BE2C (cell line): Measurements from ENCODE around the gene EYA2.

ENCODE experiments used
- DNase-seq: peaks from one replicate; pipeline ENCODE4 v3.0.0-alpha.2; 2020
- H3K27me3 ChIP-seq: fragments of 250-450 bp; sonication (Bioruptor Pico); 2 replicates; pipeline ENCODE4 v1.5.1; 2020; ENCODE audit warnings: mild to moderate bottlenecking
- H3K36me3 ChIP-seq: fragments of 250-450 bp; sonication (Bioruptor Pico); 2 replicates; pipeline ENCODE4 v1.5.1; 2020; ENCODE audit warnings: mild to moderate bottlenecking
- H3K4me1 ChIP-seq: fragments of 250-450 bp; sonication (Bioruptor Pico); 2 replicates; pipeline ENCODE4 v1.5.1; 2020
- H3K4me3 ChIP-seq: 2 replicates; pipeline ENCODE4 v1.5.1; 2011; ENCODE audit warnings: low read depth, low read length
- H3K9me3 ChIP-seq: fragments of 250-450 bp; sonication (Bioruptor Pico); 2 replicates; pipeline ENCODE4 v1.5.1; 2020
- TF ChIP-seq, protein P1 (sequence below): IDR thresholded peaks from 2 replicates; pipeline ENCODE4 v1.5.1; 2012; ENCODE audit warnings: mild to moderate bottlenecking, low read depth, low read length

The EYA2 gene

GRCh38 chr20:47028487-47028886, 133.8 kb downstream of the EYA2 start:
- H3K36me3 ChIP-seq, result no peaks in the 10 kb centered on the region
- TF ChIP-seq, protein P1, sequence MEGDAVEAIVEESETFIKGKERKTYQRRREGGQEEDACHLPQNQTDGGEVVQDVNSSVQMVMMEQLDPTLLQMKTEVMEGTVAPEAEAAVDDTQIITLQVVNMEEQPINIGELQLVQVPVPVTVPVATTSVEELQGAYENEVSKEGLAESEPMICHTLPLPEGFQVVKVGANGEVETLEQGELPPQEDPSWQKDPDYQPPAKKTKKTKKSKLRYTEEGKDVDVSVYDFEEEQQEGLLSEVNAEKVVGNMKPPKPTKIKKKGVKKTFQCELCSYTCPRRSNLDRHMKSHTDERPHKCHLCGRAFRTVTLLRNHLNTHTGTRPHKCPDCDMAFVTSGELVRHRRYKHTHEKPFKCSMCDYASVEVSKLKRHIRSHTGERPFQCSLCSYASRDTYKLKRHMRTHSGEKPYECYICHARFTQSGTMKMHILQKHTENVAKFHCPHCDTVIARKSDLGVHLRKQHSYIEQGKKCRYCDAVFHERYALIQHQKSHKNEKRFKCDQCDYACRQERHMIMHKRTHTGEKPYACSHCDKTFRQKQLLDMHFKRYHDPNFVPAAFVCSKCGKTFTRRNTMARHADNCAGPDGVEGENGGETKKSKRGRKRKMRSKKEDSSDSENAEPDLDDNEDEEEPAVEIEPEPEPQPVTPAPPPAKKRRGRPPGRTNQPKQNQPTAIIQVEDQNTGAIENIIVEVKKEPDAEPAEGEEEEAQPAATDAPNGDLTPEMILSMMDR, result no peak
- DNase-seq, result no peak
- no peak overlapping the region for H3K4me3 ChIP-seq
- no peaks in the 10 kb centered on the region for H3K9me3 ChIP-seq
- no peaks in the 10 kb centered on the region for H3K4me1 ChIP-seq
- peaks cover 9% of the 10 kb centered on the region for H3K27me3 ChIP-seq

DNA sequence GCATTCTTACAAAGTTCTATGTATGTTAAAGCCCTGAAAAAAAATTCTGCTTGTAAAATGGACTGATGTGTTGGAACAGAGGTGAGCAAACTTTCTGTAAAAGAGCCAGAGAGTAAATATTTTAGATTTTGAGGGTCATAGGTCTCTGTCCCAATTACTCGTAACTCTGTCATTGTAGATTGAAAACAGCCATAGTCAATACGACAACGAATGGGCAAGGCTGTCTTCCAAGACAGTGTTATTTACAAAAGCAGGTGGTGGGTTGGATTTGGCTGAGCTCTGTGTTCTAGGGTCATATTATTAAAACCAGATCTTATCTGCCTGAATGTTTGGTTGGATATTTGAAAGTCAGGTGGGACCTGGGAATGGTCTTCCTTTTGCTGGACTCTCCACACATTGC, 135.2 kb downstream of the EYA2 start:
- Histone ChIP-seq H3K27me3 (no peaks in the 10 kb centered on the region; the same call in 1 of the 2 replicates), H3K36me3 (no peaks in the 10 kb centered on the region), H3K4me1 (no peaks in the 10 kb centered on the region), H3K9me3 (no peaks in the 10 kb centered on the region), H3K4me3 (no peak overlapping the region)
- no peak for DNase-seq
- TF ChIP-seq, protein P1, result no peak

- no peak for DNase-seq
- no peak overlapping the region for H3K4me3 ChIP-seq
- TF ChIP-seq, protein P1, result no peak
Measured at GRCh38 chr20:47030271-47030810, 135.7 kb downstream of the EYA2 start.

GRCh38 chr20:47031004-47031403, 136.4 kb downstream of the EYA2 start:
- H3K4me1 ChIP-seq, result no peaks in the 10 kb centered on the region
- no peaks in the 10 kb centered on the region; the same call in 1 of the 2 replicates for H3K9me3 ChIP-seq
- DNase-seq, result no peak
- no peak overlapping the region for H3K4me3 ChIP-seq
- TF ChIP-seq, protein P1, result no peak
- H3K27me3 ChIP-seq, result no peaks in the 10 kb centered on the region; the same call in 1 of the 2 replicates
- H3K36me3 ChIP-seq, result no peaks in the 10 kb centered on the region

More at GRCh38 chr20:47030271-47030810, 135.7 kb downstream of the EYA2 start:
- no peaks in the 10 kb centered on the region for H3K36me3 ChIP-seq
- no peaks in the 10 kb centered on the region for H3K4me1 ChIP-seq
- no peaks in the 10 kb centered on the region for H3K9me3 ChIP-seq
- no peaks in the 10 kb centered on the region; the same call in 1 of the 2 replicates for H3K27me3 ChIP-seq

GRCh38 chr20:47031821-47032220, 137.2 kb downstream of the EYA2 start:
- no peak for DNase-seq
- TF ChIP-seq, protein P1, result no peak
- Histone ChIP-seq H3K9me3 (no peaks in the 10 kb centered on the region; the same call in 1 of the 2 replicates), H3K27me3 (no peaks in the 10 kb centered on the region), H3K4me1 (no peaks in the 10 kb centered on the region), H3K36me3 (no peaks in the 10 kb centered on the region), H3K4me3 (no peak overlapping the region)

DNA sequence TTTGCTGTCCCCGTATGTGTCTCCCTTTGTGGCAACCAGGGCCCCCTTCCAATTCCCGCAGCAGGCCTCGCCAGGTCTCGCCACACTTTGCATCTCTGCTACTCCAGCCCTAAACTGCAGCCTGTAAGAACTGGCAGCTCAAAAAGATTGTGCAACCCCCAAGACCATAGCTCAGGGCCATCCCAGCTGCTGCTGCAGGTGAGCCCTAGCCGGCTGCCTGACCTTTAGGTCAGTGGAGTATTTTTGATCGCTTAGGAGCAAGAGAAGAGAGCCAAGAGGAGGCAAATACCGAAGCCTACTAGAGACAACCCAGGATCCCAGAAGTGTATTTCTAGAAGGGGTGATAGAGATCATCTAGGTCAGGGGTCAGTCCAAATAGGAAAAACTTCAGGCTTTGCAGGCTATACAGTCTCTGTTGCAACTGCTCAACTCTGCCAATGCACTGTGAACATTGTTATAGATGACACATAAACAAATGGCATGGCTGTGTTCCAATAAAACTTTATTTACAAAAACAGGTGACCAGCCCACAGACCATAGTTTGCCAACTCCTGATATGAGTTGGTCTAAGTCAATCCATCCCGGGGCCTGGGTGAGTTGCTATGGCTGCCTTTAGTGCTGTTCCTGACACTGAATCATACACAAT, 138.4 kb downstream of the EYA2 start:
- H3K9me3 ChIP-seq, result no peaks in the 10 kb centered on the region; the same call in 1 of the 2 replicates
- H3K4me3 ChIP-seq, result no peak overlapping the region
- no peaks in the 10 kb centered on the region for H3K4me1 ChIP-seq
- no peak for DNase-seq
- H3K27me3 ChIP-seq, result no peaks in the 10 kb centered on the region
- TF ChIP-seq, protein P1, result no peak
- H3K36me3 ChIP-seq, result no peaks in the 10 kb centered on the region
